WTC11 (cell line): Measurements from ENCODE around the gene GSC.

ENCODE experiments used
- ESRRA ChIP-seq: sonication (generic); formaldehyde crosslinking; IDR thresholded peaks from 2 replicates; pipeline ENCODE4 v1.8.1; 2022; ENCODE audit warnings: mild to moderate bottlenecking, missing genetic modification reagents, borderline replicate concordance
- FOXJ3 ChIP-seq: sonication (generic); formaldehyde crosslinking; IDR thresholded peaks from 2 replicates; pipeline ENCODE4 v1.9.0; 2021; ENCODE audit warnings: missing genetic modification reagents, mild to moderate bottlenecking, borderline replicate concordance
- MAX ChIP-seq: sonication (generic); formaldehyde crosslinking; IDR thresholded peaks from 2 replicates; pipeline ENCODE4 v1.8.0; 2022; ENCODE audit warnings: mild to moderate bottlenecking, missing genetic modification reagents
- NFYB ChIP-seq: sonication (generic); formaldehyde crosslinking; conservative IDR thresholded peaks from 2 replicates; pipeline ENCODE4 v1.8.0; 2022; ENCODE audit warnings: low read depth, missing genetic modification reagents
- RELA ChIP-seq: sonication (generic); formaldehyde crosslinking; IDR thresholded peaks from 2 replicates; pipeline ENCODE4 v1.8.1; 2022; ENCODE audit warnings: missing genetic modification reagents, mild to moderate bottlenecking, borderline replicate concordance
- TCF7 ChIP-seq: sonication (generic); formaldehyde crosslinking; IDR thresholded peaks from 2 replicates; pipeline ENCODE4 v1.8.0; 2022; ENCODE audit warnings: mild to moderate bottlenecking, low read depth, missing genetic modification reagents, moderate library complexity
- TEAD1 ChIP-seq: sonication (generic); formaldehyde crosslinking; IDR thresholded peaks from 2 replicates; pipeline ENCODE4 v1.8.0; 2022; ENCODE audit warnings: mild to moderate bottlenecking, missing genetic modification reagents
- ZNF263 ChIP-seq: sonication (generic); formaldehyde crosslinking; IDR thresholded peaks from 2 replicates; pipeline ENCODE4 v1.8.1; 2022; ENCODE audit warnings: low read depth, mild to moderate bottlenecking, moderate library complexity, missing genetic modification reagents
- ZNF532 ChIP-seq: fragments of 250-450 bp; sonication (Bioruptor Pico); IDR thresholded peaks from 2 replicates; pipeline ENCODE4 v1.9.0; 2021; ENCODE audit warnings: mild to moderate bottlenecking, borderline replicate concordance
- TF ChIP-seq, protein P1 (sequence below): fragments of 250-450 bp; sonication (Bioruptor Pico); IDR thresholded peaks from 2 replicates; pipeline ENCODE4 v1.9.0; 2021; ENCODE audit warnings: mild to moderate bottlenecking
- TF ChIP-seq, protein P2 (sequence below): fragments of 200-600 bp; IDR thresholded peaks from 2 replicates; pipeline ENCODE4 v1.8.0; 2022; ENCODE audit warnings: antibody characterized with exemption
- TF ChIP-seq, protein P3 (sequence below): sonication (generic); formaldehyde crosslinking; IDR thresholded peaks from 2 replicates; pipeline ENCODE4 v1.8.1; 2023; ENCODE audit warnings: mild to moderate bottlenecking, missing genetic modification reagents, moderate library complexity
- TF ChIP-seq, protein P4 (sequence below): sonication (generic); formaldehyde crosslinking; conservative IDR thresholded peaks from 2 replicates; pipeline ENCODE4 v1.8.1; 2022; ENCODE audit warnings: mild to moderate bottlenecking, missing genetic modification reagents
- TF ChIP-seq, protein P5 (sequence below): sonication (generic); formaldehyde crosslinking; IDR thresholded peaks from 2 replicates; pipeline ENCODE4 v1.8.1; 2022; ENCODE audit warnings: missing genetic modification reagents, borderline replicate concordance

GRCh38 chr14:94738097-94738496 lies 31.8 kb downstream of the GSC start:
- no peak for TF ChIP-seq ESRRA (CRISPR knock-in tag)
- TF ChIP-seq, protein P1, sequence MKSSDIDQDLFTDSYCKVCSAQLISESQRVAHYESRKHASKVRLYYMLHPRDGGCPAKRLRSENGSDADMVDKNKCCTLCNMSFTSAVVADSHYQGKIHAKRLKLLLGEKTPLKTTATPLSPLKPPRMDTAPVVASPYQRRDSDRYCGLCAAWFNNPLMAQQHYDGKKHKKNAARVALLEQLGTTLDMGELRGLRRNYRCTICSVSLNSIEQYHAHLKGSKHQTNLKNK (CRISPR knock-in tag): no peak
- no peak for TF ChIP-seq ZNF263
- TF ChIP-seq MAX (CRISPR knock-in tag): no peak
- TF ChIP-seq, protein P2, sequence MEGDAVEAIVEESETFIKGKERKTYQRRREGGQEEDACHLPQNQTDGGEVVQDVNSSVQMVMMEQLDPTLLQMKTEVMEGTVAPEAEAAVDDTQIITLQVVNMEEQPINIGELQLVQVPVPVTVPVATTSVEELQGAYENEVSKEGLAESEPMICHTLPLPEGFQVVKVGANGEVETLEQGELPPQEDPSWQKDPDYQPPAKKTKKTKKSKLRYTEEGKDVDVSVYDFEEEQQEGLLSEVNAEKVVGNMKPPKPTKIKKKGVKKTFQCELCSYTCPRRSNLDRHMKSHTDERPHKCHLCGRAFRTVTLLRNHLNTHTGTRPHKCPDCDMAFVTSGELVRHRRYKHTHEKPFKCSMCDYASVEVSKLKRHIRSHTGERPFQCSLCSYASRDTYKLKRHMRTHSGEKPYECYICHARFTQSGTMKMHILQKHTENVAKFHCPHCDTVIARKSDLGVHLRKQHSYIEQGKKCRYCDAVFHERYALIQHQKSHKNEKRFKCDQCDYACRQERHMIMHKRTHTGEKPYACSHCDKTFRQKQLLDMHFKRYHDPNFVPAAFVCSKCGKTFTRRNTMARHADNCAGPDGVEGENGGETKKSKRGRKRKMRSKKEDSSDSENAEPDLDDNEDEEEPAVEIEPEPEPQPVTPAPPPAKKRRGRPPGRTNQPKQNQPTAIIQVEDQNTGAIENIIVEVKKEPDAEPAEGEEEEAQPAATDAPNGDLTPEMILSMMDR: no peak
- TF ChIP-seq RELA: no peak
- TF ChIP-seq NFYB (CRISPR knock-in tag): no peak
- no peak for TF ChIP-seq TEAD1
- TF ChIP-seq FOXJ3 (CRISPR knock-in tag): no peak
- TF ChIP-seq ZNF532 (CRISPR knock-in tag): no peak
- TF ChIP-seq, protein P3, sequence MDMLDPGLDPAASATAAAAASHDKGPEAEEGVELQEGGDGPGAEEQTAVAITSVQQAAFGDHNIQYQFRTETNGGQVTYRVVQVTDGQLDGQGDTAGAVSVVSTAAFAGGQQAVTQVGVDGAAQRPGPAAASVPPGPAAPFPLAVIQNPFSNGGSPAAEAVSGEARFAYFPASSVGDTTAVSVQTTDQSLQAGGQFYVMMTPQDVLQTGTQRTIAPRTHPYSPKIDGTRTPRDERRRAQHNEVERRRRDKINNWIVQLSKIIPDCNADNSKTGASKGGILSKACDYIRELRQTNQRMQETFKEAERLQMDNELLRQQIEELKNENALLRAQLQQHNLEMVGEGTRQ (CRISPR knock-in tag): no peak
- TF ChIP-seq, protein P4, sequence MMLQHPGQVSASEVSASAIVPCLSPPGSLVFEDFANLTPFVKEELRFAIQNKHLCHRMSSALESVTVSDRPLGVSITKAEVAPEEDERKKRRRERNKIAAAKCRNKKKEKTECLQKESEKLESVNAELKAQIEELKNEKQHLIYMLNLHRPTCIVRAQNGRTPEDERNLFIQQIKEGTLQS (CRISPR knock-in tag): no peak
- no peak for TF ChIP-seq TCF7 (CRISPR knock-in tag)
- TF ChIP-seq, protein P5, sequence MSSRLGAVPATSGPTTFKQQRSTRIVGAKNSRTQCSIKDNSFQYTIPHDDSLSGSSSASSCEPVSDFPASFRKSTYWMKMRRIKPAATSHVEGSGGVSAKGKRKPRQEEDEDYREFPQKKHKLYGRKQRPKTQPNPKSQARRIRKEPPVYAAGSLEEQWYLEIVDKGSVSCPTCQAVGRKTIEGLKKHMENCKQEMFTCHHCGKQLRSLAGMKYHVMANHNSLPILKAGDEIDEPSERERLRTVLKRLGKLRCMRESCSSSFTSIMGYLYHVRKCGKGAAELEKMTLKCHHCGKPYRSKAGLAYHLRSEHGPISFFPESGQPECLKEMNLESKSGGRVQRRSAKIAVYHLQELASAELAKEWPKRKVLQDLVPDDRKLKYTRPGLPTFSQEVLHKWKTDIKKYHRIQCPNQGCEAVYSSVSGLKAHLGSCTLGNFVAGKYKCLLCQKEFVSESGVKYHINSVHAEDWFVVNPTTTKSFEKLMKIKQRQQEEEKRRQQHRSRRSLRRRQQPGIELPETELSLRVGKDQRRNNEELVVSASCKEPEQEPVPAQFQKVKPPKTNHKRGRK (CRISPR knock-in tag): no peak
